Non-pigmented ciliary epithelial cell (primary cell): ENCODE data around the gene FER1L5.
"Not testable (repeated sequence)": the region's sequence is repeated elsewhere in the genome, so short reads cannot be mapped to it uniquely, and the experiment has no call there.

Source experiments
- DNase-seq: peaks from one replicate; pipeline ENCODE4 v3.0.0-alpha.2; 2010; ENCODE audit warnings: low read depth

FER1L5 gene

GRCh38 chr2:96636551-96637171, 5.9 kb upstream of the FER1L5 start:
- DNase-seq: no peak

- peak; percentile 68 for DNase-seq
Measured at GRCh38 chr2:96637385-96638143, 5.0 kb upstream of the FER1L5 start.

- DNase-seq: peak; percentile 75
Measured at GRCh38 chr2:96638144-96639121, 4.1 kb upstream of the FER1L5 start, which contains the start of gene KANSL3. Gene KANSL3, minus strand, starts transcription at chr2:96638312. Its CDS starts 1,177 bp downstream, at chr2:96637135.

GRCh38 chr2:96647681-96648080, 5.1 kb downstream of the FER1L5 start:
- DNase-seq: no peak

GRCh38 chr2:96648306-96648930, 5.9 kb downstream of the FER1L5 start:
- DNase-seq: no peak

GRCh38 chr2:96649342-96649741, 6.8 kb downstream of the FER1L5 start:
- DNase-seq: no peak

- no peak for DNase-seq
Measured at GRCh38 chr2:96651793-96652192, 9.2 kb downstream of the FER1L5 start.

GRCh38 chr2:96654791-96655190, 12.2 kb downstream of the FER1L5 start:
- not testable (repeated sequence) for DNase-seq

- no peak for DNase-seq
Measured at GRCh38 chr2:96655526-96655925, 13.0 kb downstream of the FER1L5 start.

GRCh38 chr2:96656540-96656939, 14.0 kb downstream of the FER1L5 start:
- no peak for DNase-seq

- no peak for DNase-seq
Measured at GRCh38 chr2:96661324-96661723, 18.8 kb downstream of the FER1L5 start.

- no peak for DNase-seq
Measured at GRCh38 chr2:96662360-96662759, 19.8 kb downstream of the FER1L5 start.

- no peak for DNase-seq
Measured at GRCh38 chr2:96663177-96663576, 20.6 kb downstream of the FER1L5 start.

GRCh38 chr2:96663829-96664228, 21.3 kb downstream of the FER1L5 start:
- DNase-seq: no peak

- DNase-seq: no peak
Measured at GRCh38 chr2:96664366-96664925, 21.9 kb downstream of the FER1L5 start.

- DNase-seq: peak; percentile 99
Measured at GRCh38 chr2:96665083-96665569, 22.6 kb downstream of the FER1L5 start.

- not testable (repeated sequence) for DNase-seq
Measured at GRCh38 chr2:96665717-96666116, 23.2 kb downstream of the FER1L5 start.

- DNase-seq: no peak
Measured at GRCh38 chr2:96668771-96669170, 26.2 kb downstream of the FER1L5 start.

- no peak for DNase-seq
Measured at GRCh38 chr2:96669539-96670215, 27.1 kb downstream of the FER1L5 start.

- DNase-seq: no peak
Measured at GRCh38 chr2:96679848-96680247, 37.3 kb downstream of the FER1L5 start.
